Glutamatergic neuron (in vitro differentiated cells): ENCODE data around the gene TOMM22. TPM values are rescaled to one million over a fixed set of nuclear protein-coding genes. Genes with fewer than 3 reads are reported as not detected.

Experiments used
- DNase-seq: peaks from one replicate; pipeline ENCODE4 v3.0.0; 2022
- H3K27ac Mint-ChIP-seq: one replicate; pipeline ENCODE4 v1.8.0; 2020; ENCODE audit warnings: mild to moderate bottlenecking, mixed read lengths, inconsistent platforms; ENCODE audit not compliant: unreplicated experiment
- H3K27me3 Mint-ChIP-seq: one replicate; pipeline ENCODE4 v1.8.0; 2020; ENCODE audit warnings: mild to moderate bottlenecking, moderate library complexity, mixed read lengths, inconsistent platforms; ENCODE audit not compliant: unreplicated experiment
- H3K36me3 Mint-ChIP-seq: one replicate; pipeline ENCODE4 v1.8.0; 2020; ENCODE audit warnings: mild to moderate bottlenecking, mixed read lengths, inconsistent platforms; ENCODE audit not compliant: unreplicated experiment
- H3K4me1 Mint-ChIP-seq: one replicate; pipeline ENCODE4 v1.8.0; 2020; ENCODE audit warnings: mild to moderate bottlenecking, low read depth, mixed read lengths, inconsistent platforms; ENCODE audit not compliant: unreplicated experiment
- H3K4me3 Mint-ChIP-seq: one replicate; pipeline ENCODE4 v1.8.0; 2020; ENCODE audit warnings: mild to moderate bottlenecking, mixed read lengths, inconsistent platforms; ENCODE audit not compliant: unreplicated experiment
- H3K9me3 Mint-ChIP-seq: one replicate; pipeline ENCODE4 v1.8.0; 2020; ENCODE audit warnings: mild to moderate bottlenecking, moderate library complexity, mixed read lengths, inconsistent platforms; ENCODE audit not compliant: unreplicated experiment
- CTCF ChIP-seq: fragments of 200-600 bp; sonication (generic); IDR thresholded peaks from one replicate; pipeline ENCODE4 v1.5.0; 2021; ENCODE audit not compliant: partially characterized antibody, unreplicated experiment
- total RNA-seq: library from RNA; stranded (reverse); fragmentation: NEBNext Ultra II Directional; extraction: Animal tissue kit (Norgen Biotek cat#: 25700); gene quantifications from one replicate; pipeline ENCODE4 v1.2.1, GENCODE V29; 2021; ENCODE audit not compliant: unreplicated experiment

Gene TOMM22
- total RNA-seq, 1 donor from 2014 or later, result 61.0 TPM

GRCh38 chr22:38724926-38725571, 43.3 kb downstream of the TOMM22 start:
- peaks cover 4% of the 10 kb centered on the region for H3K9me3 Mint-ChIP-seq
- peaks cover 4% of the 10 kb centered on the region for H3K27me3 Mint-ChIP-seq
- H3K4me3 Mint-ChIP-seq, result no peak overlapping the region
- peak; percentile 49 for TF ChIP-seq CTCF
- H3K27ac Mint-ChIP-seq, result no peak overlapping the region
- DNase-seq, result no peak
- H3K4me1 Mint-ChIP-seq, result peaks cover under 1% of the 10 kb centered on the region
- peaks cover 4% of the 10 kb centered on the region for H3K36me3 Mint-ChIP-seq

- no peak for TF ChIP-seq CTCF
- H3K36me3 Mint-ChIP-seq, result peaks cover 4% of the 10 kb centered on the region
Observed at GRCh38 chr22:38725900-38726655, 44.3 kb downstream of the TOMM22 start.

GRCh38 chr22:38727123-38727522, 45.4 kb downstream of the TOMM22 start:
- Mint-ChIP-seq H3K9me3 (peaks cover 4% of the 10 kb centered on the region), H3K4me3 (no peak overlapping the region), H3K36me3 (peaks cover 4% of the 10 kb centered on the region), H3K27me3 (peaks cover 4% of the 10 kb centered on the region), H3K27ac (no peak overlapping the region), H3K4me1 (peaks cover 7% of the 10 kb centered on the region)
- DNase-seq, result no peak
- no peak for TF ChIP-seq CTCF

More at GRCh38 chr22:38725900-38726655, 44.3 kb downstream of the TOMM22 start:
- Mint-ChIP-seq H3K9me3 (peaks cover 4% of the 10 kb centered on the region), H3K4me1 (peaks cover 7% of the 10 kb centered on the region), H3K27me3 (peaks cover 4% of the 10 kb centered on the region), H3K4me3 (no peak overlapping the region), H3K27ac (no peak overlapping the region)
- no peak for DNase-seq

GRCh38 chr22:38727530-38728451, 46.0 kb downstream of the TOMM22 start:
- Mint-ChIP-seq H3K27ac (no peak overlapping the region), H3K9me3 (peaks cover 4% of the 10 kb centered on the region), H3K4me3 (no peak overlapping the region), H3K27me3 (peaks cover 4% of the 10 kb centered on the region), H3K36me3 (peaks cover 4% of the 10 kb centered on the region), H3K4me1 (peaks cover 7% of the 10 kb centered on the region)
- DNase-seq, result no peak
- no peak for TF ChIP-seq CTCF
